ENCODE data around the gene GRIK4.

The GRIK4 gene

DNA sequence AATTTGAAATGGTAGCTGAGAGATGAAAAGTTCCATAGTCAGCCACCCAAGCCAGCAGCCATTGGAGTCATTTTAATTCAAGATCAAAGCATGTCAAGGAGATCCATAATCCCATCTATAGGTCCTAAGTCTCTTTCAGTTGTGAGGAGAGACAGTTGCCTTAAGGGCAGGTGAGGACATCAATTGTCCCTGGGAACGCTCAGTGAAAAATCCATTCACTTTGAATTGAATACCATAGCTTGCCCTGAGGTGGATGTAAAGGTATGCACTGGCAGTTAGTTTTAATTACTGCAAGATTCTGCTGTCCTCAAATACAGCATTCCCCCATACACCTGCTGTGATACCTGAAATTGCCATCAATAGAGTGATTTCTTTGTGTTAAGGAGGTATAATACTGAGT, 487.0 kb downstream of the GRIK4 start:
- no peak overlapping the region for H3K4me2 ChIP-seq (ENCODE audit: low read length)
- peaks cover 8% of the 10 kb centered on the region; the same call in 1 of the 2 replicates for H3K27me3 ChIP-seq (ENCODE audit: control insufficient read depth, low read length)
- no peaks in the 10 kb centered on the region for H3K36me3 ChIP-seq (ENCODE audit: control insufficient read depth, low read length)
- no peak overlapping the region for H3K27ac ChIP-seq (ENCODE audit: low read depth, low read length)
- no peaks in the 10 kb centered on the region for H3F3A ChIP-seq (ENCODE audit: control insufficient read depth, insufficient read depth)
- no peaks in the 10 kb centered on the region for H3K9me2 ChIP-seq (replicated peaks; ENCODE audit: control insufficient read depth, low read length)
- H3K79me2 ChIP-seq (ENCODE audit: control insufficient read depth, low read length) = no peaks in the 10 kb centered on the region
- no peak for TF ChIP-seq EZH2phosphoT487 (IDR thresholded peaks at IDR 0.05; ENCODE audit: borderline replicate concordance, low read length)
- TF ChIP-seq, protein P1, sequence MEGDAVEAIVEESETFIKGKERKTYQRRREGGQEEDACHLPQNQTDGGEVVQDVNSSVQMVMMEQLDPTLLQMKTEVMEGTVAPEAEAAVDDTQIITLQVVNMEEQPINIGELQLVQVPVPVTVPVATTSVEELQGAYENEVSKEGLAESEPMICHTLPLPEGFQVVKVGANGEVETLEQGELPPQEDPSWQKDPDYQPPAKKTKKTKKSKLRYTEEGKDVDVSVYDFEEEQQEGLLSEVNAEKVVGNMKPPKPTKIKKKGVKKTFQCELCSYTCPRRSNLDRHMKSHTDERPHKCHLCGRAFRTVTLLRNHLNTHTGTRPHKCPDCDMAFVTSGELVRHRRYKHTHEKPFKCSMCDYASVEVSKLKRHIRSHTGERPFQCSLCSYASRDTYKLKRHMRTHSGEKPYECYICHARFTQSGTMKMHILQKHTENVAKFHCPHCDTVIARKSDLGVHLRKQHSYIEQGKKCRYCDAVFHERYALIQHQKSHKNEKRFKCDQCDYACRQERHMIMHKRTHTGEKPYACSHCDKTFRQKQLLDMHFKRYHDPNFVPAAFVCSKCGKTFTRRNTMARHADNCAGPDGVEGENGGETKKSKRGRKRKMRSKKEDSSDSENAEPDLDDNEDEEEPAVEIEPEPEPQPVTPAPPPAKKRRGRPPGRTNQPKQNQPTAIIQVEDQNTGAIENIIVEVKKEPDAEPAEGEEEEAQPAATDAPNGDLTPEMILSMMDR (IDR thresholded peaks at IDR 0.05; ENCODE audit: low read depth, low read length, poor library complexity, severe bottlenecking) = no peak
- H4K20me1 ChIP-seq (ENCODE audit: control insufficient read depth, insufficient read depth, low read depth, low read length) = no peaks in the 10 kb centered on the region
- no peak overlapping the region for H3K4me3 ChIP-seq (ENCODE audit: low read length)
- no peaks in the 10 kb centered on the region for H3K4me1 ChIP-seq (ENCODE audit: control insufficient read depth, low read length)
- H3K9me3 ChIP-seq (ENCODE audit: control insufficient read depth, insufficient read depth, low read length) = no peaks in the 10 kb centered on the region

DNA sequence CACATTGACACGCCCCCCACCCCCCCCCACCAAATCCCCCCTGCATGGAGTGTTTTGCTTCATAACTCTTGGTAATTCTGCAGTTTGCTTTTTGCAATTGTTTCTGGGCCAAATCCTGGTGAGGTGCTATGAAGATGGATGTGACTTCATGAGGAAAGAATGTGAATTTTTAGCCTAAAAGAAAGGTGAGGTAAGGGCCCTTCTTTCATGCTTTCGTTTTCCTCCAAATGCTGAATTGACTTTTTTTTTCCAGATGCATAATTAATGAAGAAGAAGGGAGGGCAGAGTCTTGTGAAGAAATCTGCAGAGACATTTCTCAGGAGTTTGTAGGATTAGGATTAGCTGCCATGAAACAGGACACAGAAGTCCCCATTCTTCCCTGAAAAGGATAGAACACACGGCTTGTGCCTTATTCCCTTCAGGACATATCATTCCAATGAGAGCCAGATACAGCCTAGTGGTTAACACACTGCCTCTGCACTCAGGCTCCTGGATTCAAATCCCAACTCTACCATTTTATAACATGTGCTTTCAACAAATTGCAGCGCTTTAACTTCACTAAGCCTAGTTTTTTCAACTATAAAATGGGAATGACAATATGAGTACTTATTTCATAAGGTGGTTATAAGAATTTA, 492.8 kb downstream of the GRIK4 start:
- Histone ChIP-seq H3F3A (ENCODE audit: control insufficient read depth, insufficient read depth) (no peaks in the 10 kb centered on the region), H3K27ac (ENCODE audit: low read depth, low read length) (no peak overlapping the region), H3K36me3 (ENCODE audit: control insufficient read depth, low read length) (no peaks in the 10 kb centered on the region), H3K4me3 (ENCODE audit: low read length) (no peak overlapping the region), H3K9me3 (ENCODE audit: control insufficient read depth, insufficient read depth, low read length) (no peaks in the 10 kb centered on the region), H3K9me2 (replicated peaks; ENCODE audit: control insufficient read depth, low read length) (no peaks in the 10 kb centered on the region), H3K4me2 (ENCODE audit: low read length) (no peak overlapping the region), H4K20me1 (ENCODE audit: control insufficient read depth, insufficient read depth, low read depth, low read length) (no peaks in the 10 kb centered on the region), H3K4me1 (ENCODE audit: control insufficient read depth, low read length) (no peaks in the 10 kb centered on the region), H3K27me3 (ENCODE audit: control insufficient read depth, low read length) (0 out of 2 replicates have a peak, but pooled peaks cover 3% of the 10 kb centered on the region), H3K79me2 (ENCODE audit: control insufficient read depth, low read length) (no peaks in the 10 kb centered on the region)
- TF ChIP-seq, protein P1 (IDR thresholded peaks at IDR 0.05; ENCODE audit: low read depth, low read length, poor library complexity, severe bottlenecking) = no peak
- no peak for TF ChIP-seq EZH2phosphoT487 (IDR thresholded peaks at IDR 0.05; ENCODE audit: borderline replicate concordance, low read length)

DNA sequence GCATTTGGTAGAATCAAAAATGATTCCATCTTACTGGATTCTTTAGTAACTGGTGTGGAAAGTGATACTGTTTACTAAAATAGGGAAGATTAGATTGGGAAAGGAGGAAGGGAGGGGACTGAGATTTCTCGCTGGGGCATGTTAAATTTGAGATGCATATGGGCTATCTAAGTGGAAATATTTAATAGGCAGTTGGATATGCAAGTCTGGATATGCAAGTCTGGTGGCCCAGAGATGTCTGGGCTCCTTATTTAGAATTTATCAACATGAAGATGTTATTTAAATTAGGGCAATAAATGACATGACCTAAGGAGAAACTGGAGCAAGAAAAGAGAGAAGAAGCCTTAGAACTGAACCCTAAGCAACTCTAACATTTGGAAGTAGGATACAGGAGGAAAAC, 495.4 kb downstream of the GRIK4 start:
- Histone ChIP-seq H3K27me3 (ENCODE audit: control insufficient read depth, low read length) (0 out of 2 replicates have a peak, but pooled peaks cover under 1% of the 10 kb centered on the region), H3K36me3 (ENCODE audit: control insufficient read depth, low read length) (no peaks in the 10 kb centered on the region), H4K20me1 (ENCODE audit: control insufficient read depth, insufficient read depth, low read depth, low read length) (no peaks in the 10 kb centered on the region), H3K4me2 (ENCODE audit: low read length) (no peak overlapping the region), H3F3A (ENCODE audit: control insufficient read depth, insufficient read depth) (no peaks in the 10 kb centered on the region), H3K4me1 (ENCODE audit: control insufficient read depth, low read length) (no peaks in the 10 kb centered on the region), H3K4me3 (ENCODE audit: low read length) (no peak overlapping the region), H3K9me3 (ENCODE audit: control insufficient read depth, insufficient read depth, low read length) (no peaks in the 10 kb centered on the region), H3K27ac (ENCODE audit: low read depth, low read length) (no peak overlapping the region), H3K79me2 (ENCODE audit: control insufficient read depth, low read length) (no peaks in the 10 kb centered on the region), H3K9me2 (replicated peaks; ENCODE audit: control insufficient read depth, low read length) (no peaks in the 10 kb centered on the region)
- TF ChIP-seq EZH2phosphoT487 (IDR thresholded peaks at IDR 0.05; ENCODE audit: borderline replicate concordance, low read length) = no peak
- TF ChIP-seq, protein P1 (IDR thresholded peaks at IDR 0.05; ENCODE audit: low read depth, low read length, poor library complexity, severe bottlenecking) = no peak

Data from DOHH2 (cell line).